COLO829 (cell line): ENCODE data around the gene CFAP99.
"Not testable (repeated sequence)": the region's sequence is repeated elsewhere in the genome, so short reads cannot be mapped to it uniquely, and the experiment has no call there.

Experiments used
- DNase-seq: peaks from one replicate; pipeline ENCODE4 v3.0.0; 2012; ENCODE audit warnings: low spot score

CFAP99 gene

DNA sequence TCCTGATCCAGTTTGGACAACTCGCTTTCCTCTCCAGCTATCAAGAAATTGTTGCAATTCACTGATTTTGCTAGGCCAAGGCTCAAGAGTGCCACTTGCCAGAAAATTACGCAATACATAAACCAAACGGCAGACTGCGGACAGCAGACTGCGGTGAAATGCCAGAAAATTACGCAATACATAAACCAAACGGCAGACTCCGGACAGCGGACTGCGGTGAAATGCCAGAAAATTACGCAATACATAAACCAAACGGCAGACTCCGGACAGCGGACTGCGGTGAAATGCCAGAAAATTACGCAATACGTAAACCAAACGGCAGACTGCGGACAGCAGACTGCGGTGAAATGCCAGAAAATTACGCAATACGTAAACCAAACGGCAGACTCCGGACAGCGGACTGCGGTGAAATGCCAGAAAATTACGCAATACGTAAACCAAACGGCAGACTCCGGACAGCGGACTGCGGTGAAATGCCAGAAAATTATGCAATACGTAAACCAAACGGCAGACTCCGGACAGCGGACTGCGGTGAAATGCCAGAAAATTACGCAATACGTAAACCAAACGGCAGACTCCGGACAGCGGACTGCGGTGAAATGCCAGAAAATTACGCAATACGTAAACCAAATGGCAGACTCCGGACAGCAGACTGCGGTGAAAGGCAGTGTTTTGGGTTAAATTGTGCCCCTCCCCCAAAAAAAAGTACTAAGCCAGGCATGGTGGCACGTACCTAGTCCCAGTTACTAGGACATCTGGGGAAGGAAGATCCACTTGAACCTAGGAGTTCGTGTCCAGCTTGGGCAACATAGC is 11.4 kb downstream of the CFAP99 start:
- DNase-seq = not testable (repeated sequence)

DNA sequence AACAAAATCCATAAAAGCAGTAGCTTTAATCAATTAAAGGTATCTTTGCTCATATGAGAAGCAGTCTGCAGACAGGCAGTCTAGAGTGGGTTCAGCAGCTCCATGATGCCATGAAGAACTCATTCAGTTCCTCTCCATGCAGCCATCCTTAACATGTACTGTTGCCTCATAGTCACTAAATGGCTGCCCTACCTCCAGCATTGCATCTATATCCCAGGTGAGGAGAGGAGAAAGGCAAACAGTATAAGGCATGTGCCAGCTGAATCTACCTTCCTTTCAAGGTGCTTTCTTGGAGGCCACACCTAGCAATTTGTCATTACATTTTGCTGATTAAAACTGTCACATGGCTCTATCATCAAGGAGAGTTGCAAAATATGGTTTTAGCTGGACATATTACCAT is 13.2 kb downstream of the CFAP99 start:
- DNase-seq = no peak

GRCh38 chr4:2432991-2433530 is 14.3 kb downstream of the CFAP99 start:
- no peak for DNase-seq

- no peak for DNase-seq
These were observed 15.0 kb downstream of the CFAP99 start for GRCh38 chr4:2433609-2434350.

DNA sequence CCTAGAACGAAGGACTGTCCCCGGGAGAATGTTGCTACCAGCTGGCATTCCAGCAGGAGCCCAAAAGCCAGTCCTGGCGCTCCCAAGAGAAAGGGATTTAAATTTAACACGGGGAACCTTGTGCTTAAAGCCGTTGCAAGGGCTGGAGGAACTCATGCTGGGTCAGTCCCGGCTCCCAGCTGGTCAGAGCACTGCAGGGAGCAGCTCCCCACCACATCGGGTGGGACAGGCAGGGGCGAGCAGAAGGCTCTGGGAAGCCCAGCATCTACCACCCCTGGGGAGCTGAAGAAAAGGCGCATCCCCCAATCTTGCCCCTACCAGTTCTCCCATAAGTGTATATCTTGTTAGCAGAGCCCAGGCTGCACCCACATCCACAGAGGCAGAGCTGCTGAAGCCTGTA is 15.7 kb downstream of the CFAP99 start:
- no peak for DNase-seq

- no peak for DNase-seq
These were observed 17.5 kb downstream of the CFAP99 start for GRCh38 chr4:2436301-2436700.

GRCh38 chr4:2436761-2437474 is 18.2 kb downstream of the CFAP99 start:
- DNase-seq = no peak

DNA sequence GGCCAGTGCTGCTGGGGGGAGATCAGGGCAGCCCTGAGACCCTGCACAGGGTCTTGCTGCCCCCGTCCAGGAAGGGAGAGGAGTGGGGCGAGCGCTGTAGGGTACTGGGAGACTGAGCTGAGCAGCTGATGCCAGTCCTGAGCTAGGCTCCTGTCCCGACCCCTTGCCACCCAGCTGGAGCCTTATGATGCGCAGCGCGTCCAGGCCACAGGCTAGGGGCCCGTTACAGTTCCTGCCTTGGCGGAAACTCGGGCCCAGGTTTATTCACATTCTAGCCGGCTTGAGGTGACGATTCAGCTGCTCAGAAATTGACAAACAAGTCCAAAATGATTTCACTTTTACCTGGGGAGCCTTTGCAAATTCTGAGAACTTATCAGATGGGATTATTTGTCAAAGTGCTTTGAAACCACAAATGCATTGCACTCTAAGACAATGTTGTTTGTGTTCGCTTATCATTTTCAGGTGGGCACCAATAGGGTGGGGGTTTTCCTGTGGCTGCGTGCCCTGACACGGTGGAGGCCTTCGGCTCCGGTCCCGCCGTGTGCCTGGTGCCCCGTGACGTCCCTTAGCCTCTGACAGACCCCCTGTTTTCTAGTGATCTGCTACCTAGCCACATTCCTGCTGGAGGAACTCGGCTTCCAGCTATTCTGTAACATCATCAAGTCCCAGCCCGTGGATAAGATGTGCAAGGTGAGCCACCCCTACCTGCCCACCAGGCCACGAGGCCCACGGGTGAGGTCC is 18.9 kb downstream of the CFAP99 start:
- DNase-seq = no peak

GRCh38 chr4:2438822-2439718 is 20.3 kb downstream of the CFAP99 start:
- DNase-seq = no peak

DNA sequence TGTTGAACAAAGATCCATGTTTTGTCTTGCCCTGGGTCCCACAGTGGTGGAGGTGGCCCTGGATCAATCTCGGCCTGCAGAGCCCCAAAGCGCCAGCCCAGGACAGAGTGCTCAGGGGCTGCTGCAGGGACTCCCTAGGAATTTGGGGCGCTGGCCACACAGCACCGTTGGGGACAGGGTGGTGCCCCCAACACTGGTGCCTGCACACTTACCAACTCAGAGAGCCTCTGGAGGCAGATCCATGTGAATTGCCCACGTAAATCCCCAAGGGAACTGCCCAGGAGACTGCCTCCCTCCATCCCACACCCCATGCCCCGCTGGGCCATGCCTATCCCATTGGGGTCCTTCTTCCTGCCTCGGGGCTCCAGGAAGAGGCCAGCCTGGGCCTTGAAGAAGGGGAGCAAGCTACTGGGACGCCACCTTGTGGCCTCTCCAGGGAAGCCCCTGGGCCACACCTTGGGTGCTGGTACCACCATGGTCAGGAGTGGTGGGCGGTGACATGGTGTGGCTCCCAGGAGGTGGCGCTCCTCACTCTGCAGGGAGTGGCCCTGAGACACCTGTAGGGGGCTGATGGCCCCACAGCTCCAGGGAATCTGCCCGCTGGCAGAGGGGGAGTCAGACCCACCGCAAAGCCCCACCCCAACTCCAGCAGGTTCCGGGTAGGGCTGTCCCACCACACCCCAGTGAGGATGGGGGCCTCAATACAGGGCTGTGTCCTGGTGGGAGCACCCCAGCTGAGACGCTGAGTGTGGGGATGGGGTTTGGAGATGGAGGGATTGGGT is 22.8 kb downstream of the CFAP99 start:
- DNase-seq = peak; percentile 27

- no peak for DNase-seq
These were observed 23.6 kb downstream of the CFAP99 start for GRCh38 chr4:2442175-2442993.

- no peak for DNase-seq
These were observed 24.4 kb downstream of the CFAP99 start for GRCh38 chr4:2443061-2443730.

GRCh38 chr4:2443956-2444740 is 25.4 kb downstream of the CFAP99 start:
- DNase-seq = no peak

DNA sequence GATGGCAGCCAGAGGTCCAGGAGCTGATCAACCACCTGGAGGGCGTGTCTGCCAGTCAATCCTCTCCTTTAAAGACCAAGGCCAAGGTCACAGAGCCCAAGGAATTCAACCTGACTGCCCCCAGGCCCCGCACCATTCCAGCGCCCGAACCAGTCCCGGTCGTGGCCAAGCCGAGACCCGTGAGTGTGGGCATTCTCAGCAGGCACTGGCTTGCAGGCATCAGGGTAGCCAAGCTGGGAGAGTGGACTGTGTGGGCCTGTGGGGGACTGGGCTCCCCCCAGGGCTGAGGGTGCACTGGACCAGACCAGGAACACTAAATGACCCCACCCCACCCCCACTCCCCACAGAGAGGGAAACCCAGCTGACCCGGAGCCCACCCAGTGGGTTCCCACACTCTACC is 26.4 kb downstream of the CFAP99 start:
- no peak for DNase-seq

GRCh38 chr4:2445571-2445970 is 26.8 kb downstream of the CFAP99 start:
- DNase-seq = no peak

DNA sequence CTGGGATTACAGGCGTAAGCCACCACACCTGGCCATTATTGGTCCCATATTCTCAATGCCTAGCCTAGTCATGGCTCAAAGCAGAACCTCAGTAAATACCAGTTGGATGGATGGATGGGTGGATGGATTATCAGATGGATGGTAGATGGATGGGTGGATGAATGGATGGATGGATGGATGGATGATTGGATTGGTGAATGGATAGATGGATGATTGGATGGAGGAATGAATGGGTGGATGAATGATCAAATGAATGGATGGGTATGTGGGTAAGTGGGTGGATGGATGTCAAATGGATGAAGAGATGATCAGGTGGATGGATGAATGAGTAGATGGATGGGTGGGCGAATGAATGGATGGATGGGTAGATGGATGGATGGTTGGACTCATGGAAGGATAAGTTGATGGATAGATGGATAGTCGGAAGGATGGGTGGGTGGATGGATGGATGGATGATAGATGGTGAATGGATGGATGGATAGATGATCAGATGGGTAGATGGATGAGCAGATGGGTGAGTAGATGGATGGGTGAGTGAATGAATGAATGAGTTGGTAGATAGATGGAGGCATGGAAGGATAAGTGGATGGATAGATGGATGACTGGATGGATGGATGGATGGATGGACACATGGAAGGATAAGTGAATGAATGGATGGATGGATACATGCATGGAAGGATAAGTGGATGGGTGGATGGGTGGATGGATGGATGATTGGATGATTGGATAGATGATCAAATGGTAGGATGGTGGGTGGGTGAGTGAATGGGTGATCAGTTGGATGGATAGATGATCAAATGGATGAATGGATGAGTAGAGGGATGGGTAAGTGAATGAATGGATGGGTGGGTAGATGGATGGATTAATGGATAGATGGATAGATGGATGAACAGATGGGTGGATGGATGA is 28.2 kb downstream of the CFAP99 start:
- no peak for DNase-seq

DNA sequence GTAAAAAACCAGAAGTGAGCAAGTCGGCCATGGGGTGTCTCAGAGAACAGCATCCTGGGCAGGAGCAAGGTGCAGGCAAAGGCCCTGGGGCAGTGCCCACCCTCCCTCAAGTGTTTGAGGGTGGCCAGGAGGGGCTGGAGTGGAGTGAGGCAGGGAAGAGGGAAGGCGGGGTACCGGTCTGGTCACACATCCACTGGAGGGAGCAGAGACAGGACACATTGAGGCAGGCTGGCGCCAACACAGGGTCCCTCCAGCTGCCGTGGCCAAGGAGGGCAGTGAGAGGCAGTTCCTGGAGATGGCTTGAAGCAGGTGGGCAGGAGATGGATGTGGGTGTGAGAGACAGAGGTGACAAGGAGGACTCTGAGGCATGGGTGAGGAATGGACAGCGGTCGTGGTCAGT is 29.8 kb downstream of the CFAP99 start:
- no peak for DNase-seq
